HG03060 (cell line): ENCODE measurements around the gene C2orf80.
"Not testable (repeated sequence)": the region's sequence is repeated elsewhere in the genome, so short reads cannot be mapped to it uniquely, and the experiment has no call there.

Experiments
- ATAC-seq: cut with Tn5 transposase; IDR thresholded peaks from one replicate; pipeline ENCODE4 v1.9.1; 2021; ENCODE audit warnings: low read depth, moderate number of reproducible peaks; ENCODE audit not compliant: unreplicated experiment

Gene C2orf80

DNA sequence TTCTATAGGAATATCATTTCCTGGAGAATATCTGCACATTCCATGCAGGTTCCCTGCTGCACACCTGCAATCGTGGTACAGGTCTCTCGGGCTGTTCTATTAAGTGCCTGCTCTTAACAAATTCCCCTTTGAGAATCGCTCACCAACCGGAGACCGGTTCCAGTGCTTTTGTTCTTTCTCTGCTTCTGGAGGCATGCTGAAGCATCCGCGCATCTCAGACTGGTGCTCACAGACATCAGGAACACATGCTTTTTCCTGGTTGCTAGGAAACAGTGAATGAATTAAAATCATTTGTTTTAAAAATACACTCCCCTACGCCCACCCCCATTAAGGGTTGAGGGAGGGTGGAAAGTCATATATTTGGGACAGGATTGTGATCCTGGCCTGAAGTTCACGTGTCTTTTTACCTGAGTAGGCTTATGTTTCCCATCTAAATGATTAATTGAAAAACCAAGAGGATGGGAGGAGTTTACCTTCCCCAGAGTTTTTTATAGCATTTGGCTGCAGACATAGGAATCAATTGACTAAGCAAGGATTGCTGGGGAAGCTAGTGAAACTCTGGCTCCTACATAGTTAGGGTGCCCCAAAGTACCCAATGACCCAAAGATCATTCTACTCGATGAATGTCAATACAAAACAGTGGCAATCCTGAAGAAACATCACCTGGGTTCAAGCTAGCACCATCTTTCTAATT, at the start of gene C2orf80:
Gene C2orf80, minus strand, starts transcription at position 221 of the 694 bp plus-strand sequence. CDS start 3,044 bp downstream, outside the sequence.
- no peak for ATAC-seq

- ATAC-seq, result no peak
These were observed 46.0 kb upstream of the C2orf80 start for GRCh38 chr2:208235860-208236259.

- no peak for ATAC-seq
These were observed 45.0 kb upstream of the C2orf80 start for GRCh38 chr2:208234786-208235185.

- ATAC-seq, result no peak
These were observed 38.6 kb upstream of the C2orf80 start for GRCh38 chr2:208228476-208228875.

GRCh38 chr2:208227581-208228232, 37.9 kb upstream of the C2orf80 start:
- ATAC-seq, result no peak

- no peak for ATAC-seq
These were observed 35.0 kb upstream of the C2orf80 start for GRCh38 chr2:208224802-208225201.

- no peak for ATAC-seq
These were observed 32.5 kb upstream of the C2orf80 start for GRCh38 chr2:208222351-208222750.

DNA sequence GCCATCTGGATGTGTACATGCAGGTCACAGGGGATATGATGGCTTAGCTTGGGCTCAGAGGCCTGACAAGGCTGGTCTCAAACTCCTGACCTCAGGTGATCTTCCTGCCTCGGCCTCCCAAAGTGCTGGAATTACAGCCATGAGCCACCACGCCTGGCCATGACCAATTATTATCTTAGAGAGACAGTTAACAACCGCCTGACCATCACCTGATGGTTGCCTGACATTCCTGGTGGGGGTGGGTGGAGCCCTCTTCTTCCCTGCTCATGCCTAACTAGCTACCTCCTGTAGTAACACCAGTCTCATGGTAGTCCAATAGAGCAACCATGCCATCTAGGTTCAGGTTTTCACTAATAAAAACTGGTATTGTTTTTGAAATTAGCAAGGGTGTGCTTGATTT, 32.0 kb upstream of the C2orf80 start:
- ATAC-seq, result not testable (repeated sequence)

GRCh38 chr2:208210688-208211451, 21.0 kb upstream of the C2orf80 start:
- ATAC-seq, result no peak

DNA sequence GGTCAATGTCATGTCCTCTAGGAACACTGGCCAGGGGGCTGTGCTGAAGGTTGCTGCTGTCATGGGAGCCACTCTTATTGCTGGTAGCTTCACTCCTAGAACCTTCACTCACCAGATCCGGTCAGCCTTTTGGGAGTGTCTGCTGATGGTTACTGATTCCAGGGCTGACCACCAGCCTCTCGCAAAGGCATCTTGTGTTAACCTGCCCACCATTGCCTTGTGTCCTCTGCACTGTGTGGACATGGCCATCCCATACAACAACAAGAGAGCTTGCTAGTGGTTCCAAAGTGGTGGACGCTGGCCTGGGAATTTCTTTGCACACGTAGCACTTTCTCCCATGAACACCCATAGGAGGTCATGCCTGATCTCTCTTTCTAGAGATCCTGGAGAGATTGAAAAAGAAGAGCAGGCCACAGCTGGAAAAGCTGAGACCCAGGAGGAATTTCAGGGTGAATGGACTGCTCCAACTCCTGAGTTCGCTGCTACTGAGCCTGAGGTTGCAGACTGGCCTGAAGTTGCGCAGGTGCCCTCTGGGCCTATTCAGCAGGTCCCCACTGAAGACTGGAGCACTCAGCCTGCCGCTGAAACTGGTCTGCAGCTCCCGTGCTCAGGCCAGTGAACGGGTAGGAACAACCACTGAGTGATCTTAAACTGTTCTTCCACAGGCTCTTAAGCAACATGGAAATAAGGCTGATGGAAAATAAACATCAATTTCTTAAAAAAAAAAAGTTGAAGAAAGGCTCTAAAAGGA, 18.7 kb upstream of the C2orf80 start:
- ATAC-seq, result no peak

DNA sequence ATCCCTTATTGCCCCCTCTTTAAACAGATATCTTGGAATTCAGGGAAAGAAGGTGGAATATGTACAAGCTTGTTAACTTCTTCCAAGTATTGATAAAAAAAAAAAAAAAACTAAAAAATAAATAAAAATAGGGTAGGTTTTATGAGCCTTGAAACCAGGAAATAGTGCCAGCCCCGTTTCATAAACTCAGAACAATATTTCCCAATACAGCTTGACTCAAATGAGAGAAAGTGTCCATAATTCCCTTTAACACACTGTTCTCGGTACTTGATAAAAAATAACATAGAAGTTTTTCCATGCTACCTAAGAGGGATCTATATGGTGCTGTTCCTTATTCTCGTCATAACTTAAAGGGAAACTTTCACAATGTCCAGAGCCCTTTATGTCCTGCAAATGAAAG, 17.9 kb upstream of the C2orf80 start:
- ATAC-seq, result no peak

GRCh38 chr2:208204166-208204565, 14.3 kb upstream of the C2orf80 start:
- ATAC-seq, result no peak

DNA sequence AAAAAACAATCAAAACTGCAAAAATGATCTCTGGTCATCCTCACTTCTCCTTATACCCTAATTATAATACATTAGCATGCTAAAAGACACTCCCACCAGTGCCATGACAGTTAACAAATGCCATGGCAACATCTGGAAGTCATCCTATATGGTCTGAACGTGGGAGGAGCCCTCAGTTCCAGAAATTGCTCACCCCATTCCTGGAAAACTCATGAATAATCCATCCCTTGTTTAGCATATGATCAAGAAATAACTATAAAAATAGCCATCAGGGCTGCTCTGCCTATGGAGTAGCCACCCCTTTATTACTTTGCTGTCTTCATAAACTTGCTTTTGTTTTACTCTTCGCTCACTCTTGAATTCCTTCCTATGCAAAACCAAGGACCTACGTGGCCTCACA, 5.7 kb upstream of the C2orf80 start:
- no peak for ATAC-seq

DNA sequence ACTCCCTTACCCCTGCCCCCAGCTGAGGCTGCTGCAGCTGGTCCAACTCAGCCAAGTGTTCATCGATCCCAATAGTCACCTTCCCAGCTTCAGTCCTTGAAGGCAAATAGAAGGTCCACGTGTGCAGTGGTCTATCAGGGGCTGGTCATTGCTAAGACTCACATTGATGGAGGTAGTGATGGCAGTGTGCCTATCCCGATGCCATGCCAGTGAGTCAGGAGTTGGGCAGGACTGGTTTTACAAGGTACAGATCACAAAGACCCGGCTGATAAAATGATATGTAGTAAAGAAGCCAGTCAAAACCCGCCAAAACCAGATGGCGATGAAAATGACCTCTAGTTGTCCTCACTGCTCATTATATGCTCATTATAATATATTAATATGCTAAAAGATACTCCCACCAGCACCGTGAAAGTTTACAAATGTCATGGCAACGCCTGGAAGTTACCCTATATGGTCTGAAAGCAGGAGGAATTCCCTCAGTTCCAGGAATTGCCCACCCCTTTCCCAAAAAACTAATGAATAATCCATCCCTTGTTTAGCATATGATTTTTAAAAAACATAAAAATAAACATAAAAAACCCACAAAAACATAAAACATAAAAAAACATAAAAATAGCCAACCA, 2.9 kb upstream of the C2orf80 start:
- no peak for ATAC-seq

DNA sequence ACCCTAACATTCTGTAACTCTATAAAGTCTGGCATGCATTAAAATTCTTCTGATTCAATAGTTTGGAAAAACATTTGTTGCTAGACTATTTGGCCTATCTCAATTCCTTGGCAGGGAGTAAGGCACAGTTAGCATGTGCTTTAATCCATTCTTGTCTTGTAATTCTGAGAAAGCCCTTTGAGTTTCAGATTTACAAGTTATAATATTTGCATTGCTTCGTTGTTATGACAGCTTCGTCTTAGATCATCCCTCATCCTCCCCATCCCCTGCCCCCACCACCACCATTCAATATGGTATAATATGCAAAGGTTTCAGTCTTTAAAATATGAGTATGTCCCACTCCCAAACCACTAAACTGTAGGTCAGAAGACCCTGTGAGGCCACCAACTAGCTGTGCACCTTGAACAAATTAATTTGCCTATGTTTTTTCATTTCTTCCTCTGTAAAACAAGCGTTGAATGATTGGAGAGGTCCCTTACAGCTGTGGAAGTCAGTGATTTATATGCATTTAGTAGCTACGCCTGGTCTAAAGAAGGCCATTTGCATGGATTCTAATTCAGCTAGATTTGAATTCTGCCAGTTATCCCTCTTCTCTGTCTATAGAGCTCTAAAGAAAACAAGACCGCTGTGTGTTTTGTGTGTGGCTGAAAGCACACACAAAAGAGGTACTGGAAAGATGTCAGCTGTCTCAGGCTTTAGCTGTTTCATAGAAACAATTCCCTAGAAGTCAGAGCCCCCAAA, 591 bp downstream of the C2orf80 start:
- ATAC-seq, result no peak

DNA sequence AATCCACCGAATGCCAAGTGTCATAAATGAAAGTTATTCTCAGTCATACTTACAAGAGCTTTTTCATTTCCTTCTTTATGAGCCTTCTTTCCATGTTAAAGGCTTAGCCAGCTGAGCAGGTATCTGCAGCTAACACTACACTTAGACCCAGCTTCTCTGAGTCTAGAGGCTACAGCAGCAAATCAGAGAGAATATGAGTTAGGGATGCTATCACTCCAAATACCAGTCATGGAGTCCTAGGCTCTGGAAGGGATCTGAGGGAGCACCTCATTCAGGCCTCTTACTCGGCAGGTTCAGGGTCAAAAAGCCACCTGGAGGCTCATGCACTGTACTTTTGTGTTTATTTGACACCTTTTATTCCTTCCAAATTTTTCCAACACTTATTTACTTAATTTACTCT, 2.9 kb downstream of the C2orf80 start:
- no peak for ATAC-seq

GRCh38 chr2:208186465-208186864, 3.4 kb downstream of the C2orf80 start:
- no peak for ATAC-seq

GRCh38 chr2:208183972-208184705, 5.7 kb downstream of the C2orf80 start:
- no peak for ATAC-seq

DNA sequence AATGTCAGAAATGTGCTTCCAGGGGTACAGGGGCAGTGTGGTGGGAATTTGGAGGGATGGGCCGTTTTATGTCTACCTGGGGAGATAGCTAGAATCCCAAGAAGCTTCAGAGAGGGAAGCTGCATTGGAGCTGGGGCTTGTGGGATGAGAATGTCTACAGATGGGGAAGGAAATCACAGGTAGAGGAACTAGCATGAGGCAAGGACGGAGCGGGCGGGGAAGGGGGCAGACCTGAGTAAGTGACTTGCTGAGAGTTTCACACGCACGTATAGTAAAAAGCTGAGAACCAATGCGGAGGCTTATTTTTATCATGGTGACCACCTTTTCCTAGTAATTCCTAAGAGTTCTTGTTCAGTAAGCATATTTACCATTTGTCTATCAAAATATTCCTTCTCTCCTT, 6.3 kb downstream of the C2orf80 start:
- no peak for ATAC-seq
